Spleen (tissue), 11 donors: ENCODE data around the gene TSPAN12. TPM values are rescaled to one million over a fixed set of nuclear protein-coding genes. Genes with fewer than 3 reads are reported as not detected.

Experiments used
- DNase-seq: peaks from one replicate; pipeline ENCODE4 v3.0.0-alpha.2; 2020
- H3K27ac ChIP-seq, 8 donors: fragments of 200-600 bp; sonication (generic) in 7 of 8; 1 replicate in 4 of 8; 2 replicates in 4 of 8; pipeline versions ENCODE4 v1.5.0 to v1.8.0; 2016 to 2021; ENCODE audit warnings: inconsistent platforms in 4 of 8, mild to moderate bottlenecking in 4 of 8, moderate library complexity in 1 of 8
- H3K27me3 ChIP-seq, 7 donors: fragments of 200-600 bp; sonication (generic) in 6 of 7; replicated peaks in 1 of 7; 1 replicate in 4 of 7; 2 replicates in 3 of 7; pipeline versions ENCODE4 v1.5.0 to v1.8.0; 2016 to 2021; ENCODE audit warnings: inconsistent platforms in 3 of 7, mild to moderate bottlenecking in 1 of 7
- H3K36me3 ChIP-seq, 6 donors: fragments of 200-600 bp; sonication (generic) in 5 of 6; 1 replicate in 4 of 6; 2 replicates in 2 of 6; pipeline versions ENCODE4 v1.5.0 to v1.8.0; 2016 to 2021; ENCODE audit warnings: inconsistent platforms in 2 of 6
- H3K4me1 ChIP-seq, 6 donors: fragments of 200-600 bp; sonication (generic) in 5 of 6; 1 replicate in 3 of 6; 2 replicates in 3 of 6; pipeline versions ENCODE4 v1.5.0 to v1.8.0; 2016 to 2021; ENCODE audit warnings: inconsistent platforms in 3 of 6
- H3K4me3 ChIP-seq, 8 donors: fragments of 200-600 bp; sonication (generic) in 7 of 8; 1 replicate in 4 of 8; 2 replicates in 4 of 8; pipeline versions ENCODE4 v1.5.0 to v1.8.0; 2016 to 2021; ENCODE audit warnings: inconsistent platforms in 4 of 8, mild to moderate bottlenecking in 4 of 8, moderate library complexity in 2 of 8
- H3K9me3 ChIP-seq, 8 donors: fragments of 200-600 bp; sonication (generic) in 7 of 8; 1 replicate in 4 of 8; 2 replicates in 4 of 8; pipeline versions ENCODE4 v1.5.0 to v1.8.0; 2016 to 2021; ENCODE audit warnings: inconsistent platforms in 4 of 8
- CTCF ChIP-seq, 11 experiments: fragments of 200-600 bp in 7 of 11; fragments of 450-650 bp in 4 of 11; sonication (generic) in 4 of 11; IDR thresholded peaks in 8 of 11; conservative IDR thresholded peaks in 3 of 11; 1 replicate in 7 of 11; 2 replicates in 4 of 11; pipeline versions ENCODE4 v1.4.0 to v1.8.0; 2016 to 2021; ENCODE audit warnings: antibody characterized with exemption in 11 of 11, inconsistent platforms in 4 of 11, mild to moderate bottlenecking in 1 of 11
- POLR2A ChIP-seq, 3 donors: fragments of 450-650 bp; IDR thresholded peaks; one replicate each; pipeline ENCODE4 v1.5.1; 2017; ENCODE audit warnings: antibody characterized with exemption in 3 of 3, mild to moderate bottlenecking in 1 of 3
- POLR2AphosphoS5 ChIP-seq, 3 donors: sonication (generic); formaldehyde crosslinking; IDR thresholded peaks; one replicate each; pipeline ENCODE4 v1.5.1; 2017; ENCODE audit warnings: antibody characterized with exemption in 3 of 3
- WGBS, 5 donors: extraction: QIAGEN DNeasy Blood & Tissue Kit in 3 of 5; methylation state at CpG; one replicate each; pipeline versions ENCODE4 v1.1.5 to v1.1.7; 2013 to 2018; 5-methylcytosine and 5-hydroxymethylcytosine counted together
- intact Hi-C: fragments of 100-400 bp; cut with DNase I; formaldehyde crosslinking; loops from one replicate; pipeline ENCODE4 v1.15.0; 2023; ENCODE audit warnings: low total_unique reads
- polyA plus RNA-seq, 3 donors: library from polyadenylated mRNA; stranded (reverse); fragments of 200-250 nt; gene quantifications; one replicate each; pipeline ENCODE4 v1.2.1, GENCODE V29; 2013
- total RNA-seq, 7 donors: library from RNA; depleted of rRNA in 3 of 7; stranded (reverse); fragments of >200 nt in 3 of 7; fragmentation: NEBNext Ultra II Directional in 4 of 7; extraction: Animal tissue kit (Norgen Biotek cat#: 25700) in 4 of 7; gene quantifications; one replicate each; pipeline versions ENCODE4 v1.1.0 to v1.2.1, GENCODE V29; 2016 to 2021
- donor health status: healthy with polysubstance abuse.
- donor health status: DM: no; HTN: no; CAD: no; lungs with moderate emphysema.
- donor health status: DM: no; HTN: no; CAD: no.
- donor health status: Bipolar disorder and iron deficiency.
- donor health status: healthy.
- donor health status: DM: no; HTN: no; CAD: no.
- donor health status: DM: yes; HTN: yes; CAD: no.

TSPAN12 gene
- total and polyA plus RNA-seq, 10 donors = 4.7 to 61.2 (median 41.4) TPM

GRCh38 chr7:120832803-120833202 lies 25.1 kb downstream of the TSPAN12 start:
- intact Hi-C loops = no loop called here
- Histone ChIP-seq H3K36me3 (no peaks in the 10 kb centered on the region), H3K27me3 (no peaks in the 10 kb centered on the region), H3K4me1 (peaks cover 0 to 3% (median 0%) of the 10 kb centered on the region in 6 donors), H3K9me3 (peaks cover 0 to 11% (median 5%) of the 10 kb centered on the region in 8 donors), H3K27ac (no peak overlapping the region), H3K4me3 (no peak overlapping the region)
- WGBS, 5 donors = 86 to 94% (median 89%) methylated on average over 2 of the region's 2 CpGs
- no peak for DNase-seq
- TF ChIP-seq POLR2AphosphoS5 (IDR thresholded peaks at IDR 0.05) (no peak), POLR2A (IDR thresholded peaks at IDR 0.05) (no peak), CTCF (IDR thresholded peaks at IDR 0.05 in 8 of 11, conservative IDR thresholded peaks at IDR 0.05 in 3 of 11) (no peak)

- TF ChIP-seq POLR2A (IDR thresholded peaks at IDR 0.05) (no peak), CTCF (IDR thresholded peaks at IDR 0.05 in 8 of 11, conservative IDR thresholded peaks at IDR 0.05 in 3 of 11) (no peak), POLR2AphosphoS5 (IDR thresholded peaks at IDR 0.05) (no peak)
- 70 to 79% (median 74%) methylated on average over 1 of the region's 1 CpG for WGBS, 5 donors
- intact Hi-C loops = no loop called here
Measured at GRCh38 chr7:120831260-120831659, 26.7 kb downstream of the TSPAN12 start.

GRCh38 chr7:120829487-120829886 lies 28.5 kb downstream of the TSPAN12 start:
- WGBS, 5 donors = 71 to 91% (median 85%) methylated on average over 2 of the region's 2 CpGs

More at GRCh38 chr7:120831260-120831659, 26.7 kb downstream of the TSPAN12 start:
- Histone ChIP-seq H3K4me1 (no peaks in the 10 kb centered on the region), H3K27ac (no peak overlapping the region), H3K36me3 (no peaks in the 10 kb centered on the region), H3K27me3 (no peaks in the 10 kb centered on the region), H3K4me3 (no peak overlapping the region), H3K9me3 (peaks cover 0 to 11% (median 5%) of the 10 kb centered on the region in 8 donors)
- DNase-seq = no peak

DNA sequence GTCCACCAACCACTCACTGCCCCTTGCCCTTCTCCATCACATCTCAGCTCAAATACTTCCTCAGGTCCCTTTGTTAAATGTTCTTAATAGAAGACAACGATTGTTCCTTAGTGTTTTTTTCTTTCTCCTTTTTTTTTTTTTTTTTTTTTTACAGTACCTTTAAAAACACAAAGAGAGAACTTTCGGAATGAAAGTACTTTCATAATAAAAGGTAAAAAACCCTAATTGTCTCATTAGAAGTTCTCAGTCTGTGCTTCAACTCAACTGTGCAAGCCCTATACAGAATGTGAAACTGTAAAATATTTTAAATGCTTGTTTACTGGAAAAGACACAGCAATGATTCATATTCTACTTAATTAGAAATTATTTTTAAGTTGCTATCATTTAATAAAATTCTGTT lies 29.4 kb downstream of the TSPAN12 start:
- no peak overlapping the region for H3K27ac ChIP-seq
- peaks cover 0 to 11% (median 5%) of the 10 kb centered on the region in 8 donors for H3K9me3 ChIP-seq
- no peak for TF ChIP-seq POLR2AphosphoS5 (IDR thresholded peaks at IDR 0.05)
- TF ChIP-seq POLR2A (IDR thresholded peaks at IDR 0.05) = no peak
- TF ChIP-seq CTCF (IDR thresholded peaks at IDR 0.05 in 8 of 11, conservative IDR thresholded peaks at IDR 0.05 in 3 of 11) = no peak
- no peaks in the 10 kb centered on the region for H3K4me1 ChIP-seq
- H3K4me3 ChIP-seq = no peak overlapping the region
- no peaks in the 10 kb centered on the region for H3K27me3 ChIP-seq
- no peak for DNase-seq
- 70 to 83% (median 83%) methylated on average over 2 of the region's 2 CpGs for WGBS, 5 donors
- H3K36me3 ChIP-seq = no peaks in the 10 kb centered on the region
- intact Hi-C loops = no loop called here

More at GRCh38 chr7:120829487-120829886, 28.5 kb downstream of the TSPAN12 start:
- H3K9me3 ChIP-seq = peaks cover 0 to 11% (median 5%) of the 10 kb centered on the region in 8 donors
- DNase-seq = no peak
- H3K27me3 ChIP-seq = no peaks in the 10 kb centered on the region
- intact Hi-C loops = no loop called here
- TF ChIP-seq POLR2AphosphoS5 (IDR thresholded peaks at IDR 0.05) (no peak), POLR2A (IDR thresholded peaks at IDR 0.05) (no peak), CTCF (IDR thresholded peaks at IDR 0.05 in 8 of 11, conservative IDR thresholded peaks at IDR 0.05 in 3 of 11) (no peak)
- H3K36me3 ChIP-seq = no peaks in the 10 kb centered on the region
- H3K27ac ChIP-seq = no peak overlapping the region
- H3K4me3 ChIP-seq = no peak overlapping the region
- no peaks in the 10 kb centered on the region for H3K4me1 ChIP-seq
